H1 (cell line): ENCODE measurements around the gene ZNF281. TPM values are rescaled to one million over a fixed set of nuclear protein-coding genes. Genes with fewer than 3 reads are reported as not detected.

Source experiments
- PHF8 ChIP-seq: fragments of 200-600 bp; sonication (generic); conservative IDR thresholded peaks from 2 replicates; pipeline ENCODE4 v1.7.1; 2012; ENCODE audit warnings: low read depth, mild to moderate bottlenecking, inconsistent platforms, low read length, moderate library complexity
- RBBP5 ChIP-seq: IDR thresholded peaks from 2 replicates; pipeline ENCODE4 v1.7.1; 2012; ENCODE audit warnings: low read depth, mild to moderate bottlenecking, inconsistent platforms, low read length, moderate library complexity, borderline replicate concordance
- TAF1 ChIP-seq: IDR thresholded peaks from 2 replicates; pipeline ENCODE4 v1.6.1; 2011; ENCODE audit warnings: mild to moderate bottlenecking, low read depth, low read length
- polyA plus RNA-seq, 7 experiments: library from polyadenylated mRNA; depleted of rRNA in 3 of 7; stranded (reverse) in 5 of 7; unstranded in 2 of 7; fragments of >200 nt in 5 of 7; fragments of 200-250 nt in 2 of 7; gene quantifications; 1 replicate in 5 of 7; 2 replicates in 1 of 7; 4 replicates in 1 of 7; pipeline versions ENCODE4 v1.2.1 to v1.2.3, GENCODE V29; 2011 to 2013; ENCODE audit warnings: missing spikeins in 2 of 7, mixed read lengths in 2 of 7
- total RNA-seq: library from RNA; stranded (reverse); fragmentation: NEBNext Ultra II Directional; extraction: Animal tissue kit (Norgen Biotek cat#: 25700); gene quantifications from 2 replicates; pipeline ENCODE4 v1.2.1, GENCODE V29; 2021

Gene ZNF281
- total and polyA plus RNA-seq, 2 of the 8 experiments (the other 6 are each of a cell fraction or from before 2014, with no cell fraction given), result 19.5 to 61.4 TPM

- no peak for TF ChIP-seq TAF1
- TF ChIP-seq RBBP5, result no peak
- no peak for TF ChIP-seq PHF8
- TF ChIP-seq, all 59 proteins: peak for 0
Observed at GRCh38 chr1:200379432-200379757, 30.4 kb downstream of the ZNF281 start (continued).
